HG02840 (cell line): ENCODE data around the gene MAOB.
"Not testable (repeated sequence)": the region's sequence is repeated elsewhere in the genome, so short reads cannot be mapped to it uniquely, and the experiment has no call there.

ENCODE experiments used
- ATAC-seq: cut with Tn5 transposase; IDR thresholded peaks from one replicate; pipeline ENCODE4 v1.9.1; 2021; ENCODE audit warnings: mild to moderate bottlenecking, moderate library complexity, moderate number of reproducible peaks; ENCODE audit not compliant: unreplicated experiment, low FRiP score

MAOB gene

GRCh38 chrX:43785930-43786591 is 96.2 kb downstream of the MAOB start:
- no peak for ATAC-seq

- ATAC-seq, result no peak
Observed at GRCh38 chrX:43758044-43758443, 124.2 kb downstream of the MAOB start.

- no peak for ATAC-seq
Observed at GRCh38 chrX:43756076-43756475, 126.2 kb downstream of the MAOB start.

- ATAC-seq, result no peak
Observed at GRCh38 chrX:43753637-43754036, 128.6 kb downstream of the MAOB start.

GRCh38 chrX:43750248-43750676 is 132.0 kb downstream of the MAOB start:
- no peak for ATAC-seq

GRCh38 chrX:43747476-43747875 is 134.8 kb downstream of the MAOB start:
- ATAC-seq, result no peak

- no peak for ATAC-seq
Observed at GRCh38 chrX:43745938-43746721, 136.1 kb downstream of the MAOB start.

GRCh38 chrX:43744284-43744683 is 138.0 kb downstream of the MAOB start:
- no peak for ATAC-seq

GRCh38 chrX:43743100-43743822 is 139.0 kb downstream of the MAOB start:
- ATAC-seq, result no peak

GRCh38 chrX:43741843-43742573 is 140.2 kb downstream of the MAOB start:
- ATAC-seq, result no peak

- ATAC-seq, result no peak
Observed at GRCh38 chrX:43735957-43736356, 146.3 kb downstream of the MAOB start.

GRCh38 chrX:43735534-43735933 is 146.7 kb downstream of the MAOB start:
- no peak for ATAC-seq

- ATAC-seq, result no peak
Observed at GRCh38 chrX:43734444-43734843, 147.8 kb downstream of the MAOB start.

- ATAC-seq, result no peak
Observed at GRCh38 chrX:43733699-43734098, 148.6 kb downstream of the MAOB start.

- no peak for ATAC-seq
Observed at GRCh38 chrX:43731086-43731485, 151.2 kb downstream of the MAOB start.

- ATAC-seq, result no peak
Observed at GRCh38 chrX:43728966-43729365, 153.3 kb downstream of the MAOB start.

GRCh38 chrX:43728002-43728401 is 154.2 kb downstream of the MAOB start:
- no peak for ATAC-seq

GRCh38 chrX:43727254-43727653 is 155.0 kb downstream of the MAOB start:
- ATAC-seq, result not testable (repeated sequence)

GRCh38 chrX:43725227-43725626 is 157.0 kb downstream of the MAOB start:
- ATAC-seq, result not testable (repeated sequence)

GRCh38 chrX:43720961-43721360 is 161.3 kb downstream of the MAOB start:
- no peak for ATAC-seq

GRCh38 chrX:43720082-43720481 is 162.2 kb downstream of the MAOB start:
- ATAC-seq, result no peak
